VCaP (cell line): Measurements from ENCODE around the gene TRIM32.

ENCODE experiments used
- H3K27ac ChIP-seq: fragments of 450-650 bp; 2 replicates; pipeline ENCODE4 v1.5.1; 2017
- CTCF ChIP-seq: fragments of 450-650 bp; conservative IDR thresholded peaks from 2 replicates; pipeline ENCODE4 v1.5.1; 2017; ENCODE audit warnings: mild to moderate bottlenecking, moderate library complexity

The TRIM32 gene

DNA sequence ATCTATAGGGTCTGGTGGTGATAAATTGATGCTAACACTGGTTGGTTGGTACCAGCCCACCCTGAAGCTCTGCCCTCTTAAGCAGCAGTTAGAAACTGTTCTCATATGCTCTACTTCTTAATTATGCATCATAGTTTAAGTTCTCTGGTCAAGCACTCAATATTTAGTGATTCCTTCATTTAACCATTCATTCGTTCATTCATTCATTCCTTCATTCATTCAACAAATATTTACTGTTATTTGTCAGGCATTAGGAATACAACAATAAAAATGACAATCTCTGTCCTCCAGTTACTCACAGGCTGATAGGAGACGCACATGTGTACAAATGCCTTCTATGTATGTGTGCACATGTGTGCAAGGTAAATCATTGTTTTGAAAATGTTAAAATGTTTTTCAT lies 54.6 kb downstream of the TRIM32 start:
- no peak for TF ChIP-seq CTCF
- no peak overlapping the region for H3K27ac ChIP-seq

GRCh38 chr9:116749176-116749575 lies 62.1 kb downstream of the TRIM32 start:
- no peak for TF ChIP-seq CTCF
- H3K27ac ChIP-seq: no peak overlapping the region

DNA sequence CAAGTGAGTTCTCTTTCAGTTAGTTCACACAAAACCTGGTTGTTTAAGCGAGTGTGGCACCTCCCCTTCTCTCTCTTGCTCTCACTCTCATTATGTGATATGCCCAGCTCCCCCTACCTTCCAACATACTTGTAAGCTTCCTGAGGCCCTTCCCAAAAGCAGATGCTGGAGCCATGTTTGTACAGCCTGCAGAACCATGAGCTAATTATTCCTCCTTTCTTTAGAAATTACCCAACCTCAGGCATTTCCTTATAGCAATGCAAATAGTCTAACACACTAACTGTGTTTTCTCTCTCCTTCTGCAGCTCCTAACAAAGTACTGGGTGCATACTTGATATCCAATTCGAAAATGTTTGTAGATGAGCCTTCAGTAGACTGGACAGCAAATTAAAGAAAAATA lies 62.7 kb downstream of the TRIM32 start:
- no peak overlapping the region for H3K27ac ChIP-seq
- TF ChIP-seq CTCF: no peak

GRCh38 chr9:116750510-116750909 lies 63.4 kb downstream of the TRIM32 start:
- TF ChIP-seq CTCF: no peak
- no peak overlapping the region for H3K27ac ChIP-seq
